DMS 273 treated with DMSO at 0.1 percent for 48 hours (cell line): Measurements from ENCODE around the gene CORO2A.

Experiments used
- DNase-seq: peaks from one replicate; lab custom pipeline; 2025; lab: John Stamatoyannopoulos, UW

The CORO2A gene

GRCh38 chr9:98192503-98193335, at the start of gene CORO2A:
Gene CORO2A (minus strand): TSS chr9:98192637. CDS start chr9:98157660, 34,977 bp downstream.
- DNase-seq = peak; percentile 30

GRCh38 chr9:98241357-98242300, 49.2 kb upstream of the CORO2A start:
- no peak for DNase-seq

- DNase-seq = no peak
These were observed 48.0 kb upstream of the CORO2A start for GRCh38 chr9:98240475-98240874.

GRCh38 chr9:98236901-98237487, 44.6 kb upstream of the CORO2A start:
- no peak for DNase-seq

- DNase-seq = no peak
These were observed 42.7 kb upstream of the CORO2A start for GRCh38 chr9:98235126-98235525.

- DNase-seq = no peak
These were observed 41.9 kb upstream of the CORO2A start for GRCh38 chr9:98234245-98234825.

- DNase-seq = no peak
These were observed 40.5 kb upstream of the CORO2A start for GRCh38 chr9:98232926-98233325.

GRCh38 chr9:98231770-98232478, 39.5 kb upstream of the CORO2A start:
- DNase-seq = no peak

- no peak for DNase-seq
These were observed 38.4 kb upstream of the CORO2A start for GRCh38 chr9:98230789-98231188.

- no peak for DNase-seq
These were observed 37.9 kb upstream of the CORO2A start for GRCh38 chr9:98230304-98230703.

- no peak for DNase-seq
These were observed 37.2 kb upstream of the CORO2A start for GRCh38 chr9:98229620-98230019.

- no peak for DNase-seq
These were observed 36.6 kb upstream of the CORO2A start for GRCh38 chr9:98229090-98229395.

GRCh38 chr9:98228392-98229089, 36.1 kb upstream of the CORO2A start:
- no peak for DNase-seq

GRCh38 chr9:98227883-98228282, 35.4 kb upstream of the CORO2A start:
- no peak for DNase-seq

GRCh38 chr9:98226957-98227356, 34.5 kb upstream of the CORO2A start:
- peak; percentile 51 for DNase-seq

- DNase-seq = no peak
These were observed 34.1 kb upstream of the CORO2A start for GRCh38 chr9:98226516-98226915.

GRCh38 chr9:98225015-98225442, 32.6 kb upstream of the CORO2A start:
- peak; percentile 71 for DNase-seq

GRCh38 chr9:98222885-98223691, 30.7 kb upstream of the CORO2A start:
- no peak for DNase-seq

GRCh38 chr9:98220911-98221310, 28.5 kb upstream of the CORO2A start:
- DNase-seq = no peak

GRCh38 chr9:98219794-98220370, 27.4 kb upstream of the CORO2A start:
- no peak for DNase-seq
